WERI-Rb-1 (cell line): ENCODE data around the gene SDC1.
"Not testable (repeated sequence)": the region's sequence is repeated elsewhere in the genome, so short reads cannot be mapped to it uniquely, and the experiment has no call there.

Experiments
- DNase-seq: peaks from one replicate; pipeline ENCODE4 v3.0.0-alpha.2; 2020
- H3K27ac ChIP-seq: fragments of 250-450 bp; sonication (Bioruptor Pico); 2 replicates; pipeline ENCODE4 v1.5.1; 2020; ENCODE audit warnings: mild to moderate bottlenecking, moderate library complexity
- H3K27me3 ChIP-seq: fragments of 250-450 bp; sonication (Bioruptor Pico); 2 replicates; pipeline ENCODE4 v1.5.1; 2021; ENCODE audit warnings: mild to moderate bottlenecking, low read depth, moderate library complexity; ENCODE audit not compliant: insufficient read depth, severe bottlenecking
- H3K36me3 ChIP-seq: fragments of 250-450 bp; sonication (Bioruptor Pico); 2 replicates; pipeline ENCODE4 v1.5.1; 2020; ENCODE audit warnings: mild to moderate bottlenecking, moderate library complexity
- H3K4me3 ChIP-seq: 2 replicates; pipeline ENCODE4 v1.5.1; 2011; ENCODE audit warnings: low read depth, mild to moderate bottlenecking, control low read depth, low read length
- H3K9me3 ChIP-seq: fragments of 250-450 bp; sonication (Bioruptor Pico); 2 replicates; pipeline ENCODE4 v1.5.1; 2021; ENCODE audit warnings: mild to moderate bottlenecking, moderate library complexity; ENCODE audit not compliant: severe bottlenecking
- CTCF ChIP-seq: IDR thresholded peaks from 2 replicates; pipeline ENCODE4 v1.5.1; 2011; ENCODE audit warnings: low read depth, mild to moderate bottlenecking, control low read depth, inconsistent platforms, low read length

Gene SDC1

GRCh38 chr2:20254731-20255130 is 29.8 kb upstream of the SDC1 start:
- TF ChIP-seq CTCF: no peak
- Histone ChIP-seq H3K9me3 (no peaks in the 10 kb centered on the region), H3K27me3 (no peaks in the 10 kb centered on the region), H3K27ac (no peak overlapping the region), H3K4me3 (no peak overlapping the region), H3K36me3 (peaks cover 95% of the 10 kb centered on the region)
- no peak for DNase-seq

GRCh38 chr2:20250436-20250835 is 25.5 kb upstream of the SDC1 start:
- Histone ChIP-seq H3K9me3 (no peaks in the 10 kb centered on the region), H3K4me3 (no peak overlapping the region), H3K27me3 (no peaks in the 10 kb centered on the region), H3K27ac (no peak overlapping the region), H3K36me3 (peaks cover 92% of the 10 kb centered on the region)
- no peak for TF ChIP-seq CTCF
- DNase-seq: no peak

- no peak overlapping the region for H3K27ac ChIP-seq
Observed at GRCh38 chr2:20249170-20249569, 24.2 kb upstream of the SDC1 start.

GRCh38 chr2:20247084-20247483 is 22.2 kb upstream of the SDC1 start:
- Histone ChIP-seq H3K36me3 (peaks cover 58% of the 10 kb centered on the region), H3K27ac (no peak overlapping the region), H3K27me3 (no peaks in the 10 kb centered on the region), H3K4me3 (no peak overlapping the region), H3K9me3 (no peaks in the 10 kb centered on the region)
- no peak for TF ChIP-seq CTCF
- no peak for DNase-seq

More at GRCh38 chr2:20249170-20249569, 24.2 kb upstream of the SDC1 start:
- H3K9me3 ChIP-seq: no peaks in the 10 kb centered on the region
- no peaks in the 10 kb centered on the region for H3K27me3 ChIP-seq
- peaks cover 79% of the 10 kb centered on the region for H3K36me3 ChIP-seq
- no peak for DNase-seq
- TF ChIP-seq CTCF: no peak
- H3K4me3 ChIP-seq: no peak overlapping the region

- not testable (repeated sequence) for H3K27me3 ChIP-seq, H3K27ac ChIP-seq, H3K4me3 ChIP-seq, DNase-seq, H3K9me3 ChIP-seq
- H3K36me3 ChIP-seq: peaks cover 24% of the 10 kb centered on the region
Observed at GRCh38 chr2:20243637-20244036, 18.7 kb upstream of the SDC1 start.

- Histone ChIP-seq H3K27ac (no peak overlapping the region), H3K36me3 (peaks cover 16% of the 10 kb centered on the region), H3K4me3 (no peak overlapping the region), H3K9me3 (no peaks in the 10 kb centered on the region), H3K27me3 (no peaks in the 10 kb centered on the region)
- no peak for TF ChIP-seq CTCF
- DNase-seq: no peak
Observed at GRCh38 chr2:20242727-20243377, 17.9 kb upstream of the SDC1 start.
